ENCODE measurements around the gene DNAAF1.
"Not testable (repeated sequence)": the region's sequence is repeated elsewhere in the genome, so short reads cannot be mapped to it uniquely, and the experiment has no call there.

The DNAAF1 gene

DNA sequence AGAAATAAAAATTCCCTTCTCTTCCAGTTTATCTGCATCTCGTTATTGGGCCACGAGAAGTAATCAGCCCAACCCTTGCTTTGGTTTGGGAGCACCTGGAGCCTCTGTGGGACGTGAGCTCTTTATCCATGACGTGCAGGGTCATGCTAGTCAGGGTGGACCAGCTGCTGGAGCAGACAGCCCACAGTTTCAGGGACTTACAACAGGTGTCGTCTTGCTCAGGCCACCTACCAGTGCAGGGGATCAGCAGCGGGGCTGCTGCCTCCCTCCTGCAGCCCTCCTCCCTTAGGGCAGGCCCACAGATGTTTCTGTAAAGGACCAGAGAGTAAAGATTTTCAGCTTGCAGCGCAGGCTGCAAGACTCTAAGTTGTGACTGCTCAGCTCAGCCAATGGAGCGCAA lies 62.8 kb downstream of the DNAAF1 start:
- no peak for DNase-seq (ENCODE audit: low read depth in 2 of 2)

GRCh38 chr16:84209989-84210388 lies 64.9 kb downstream of the DNAAF1 start:
- no peak for DNase-seq (ENCODE audit: low read depth in 2 of 2)

DNA sequence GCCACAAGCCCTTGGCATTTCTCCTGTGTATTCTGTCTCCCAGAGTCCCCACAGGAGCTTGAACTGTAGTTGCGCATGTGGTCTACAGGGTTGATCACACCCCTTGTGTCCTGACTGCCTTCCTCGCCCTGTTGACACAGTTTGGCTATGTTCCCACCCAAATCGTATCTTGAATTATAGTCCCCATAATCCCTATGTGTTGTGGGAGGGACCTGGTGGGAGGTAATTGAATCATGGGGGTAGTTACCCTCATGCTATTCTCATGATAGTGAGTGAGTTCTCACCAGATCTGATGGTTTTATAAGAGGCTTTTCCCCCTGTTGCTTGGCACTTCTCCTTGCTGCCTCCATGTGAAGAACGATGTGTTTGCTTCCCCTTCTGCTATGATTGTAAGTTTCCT lies 67.0 kb downstream of the DNAAF1 start:
- no peak for DNase-seq (ENCODE audit: low read depth in 2 of 2)

DNA sequence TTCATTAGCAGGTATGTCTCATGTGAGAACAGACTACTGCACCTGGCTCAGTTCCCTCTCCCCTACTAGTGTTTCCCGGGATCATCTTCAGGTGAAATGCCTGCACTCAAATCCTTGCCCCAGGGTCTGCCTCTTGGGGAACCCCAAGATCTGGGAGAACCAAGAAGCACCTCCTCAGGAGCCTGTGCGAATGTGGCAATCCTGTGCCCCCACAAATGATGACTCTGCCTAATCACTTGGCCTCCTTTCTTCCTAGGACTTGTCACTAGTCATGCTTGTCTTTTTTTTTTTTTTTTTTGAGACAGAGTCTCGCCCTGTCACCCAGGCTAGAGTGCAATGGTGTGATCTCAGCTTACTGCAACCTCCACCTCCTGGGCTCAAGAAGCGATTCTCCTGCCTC lies 67.5 kb downstream of the DNAAF1 start:
- no peak for DNase-seq (ENCODE audit: low read depth in 2 of 2)

DNA sequence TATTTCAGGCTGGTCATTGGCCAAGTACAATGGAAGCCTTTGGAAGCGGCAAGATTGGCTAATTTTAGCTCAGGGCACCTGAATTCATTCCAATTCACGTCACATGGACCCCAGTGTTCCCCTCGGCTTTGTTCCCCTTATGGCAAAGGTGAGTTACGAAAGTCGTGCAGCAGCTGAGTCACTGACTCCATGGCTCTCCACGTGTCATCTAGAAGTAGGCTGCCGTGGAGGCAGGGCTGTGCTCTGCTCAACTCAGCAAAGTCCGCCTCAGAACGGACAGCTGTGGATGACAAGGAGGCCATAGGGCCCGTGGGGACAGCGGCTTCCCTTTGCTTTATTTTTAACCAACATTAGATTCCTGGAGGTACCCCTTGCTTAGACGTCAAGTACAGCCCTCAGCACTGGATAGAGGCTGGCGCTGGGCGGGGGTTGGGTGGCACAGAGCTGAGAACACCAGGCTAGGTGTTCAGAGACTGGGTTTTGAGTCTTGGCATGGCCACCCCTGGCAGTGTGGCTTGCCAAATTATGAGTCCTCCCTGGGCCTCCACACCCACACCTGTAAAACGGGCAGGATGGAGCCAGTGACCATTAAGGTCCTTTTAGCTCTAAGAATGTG lies 69.5 kb downstream of the DNAAF1 start:
- DNase-seq (ENCODE audit: low read depth in 2 of 2) = no peak

DNA sequence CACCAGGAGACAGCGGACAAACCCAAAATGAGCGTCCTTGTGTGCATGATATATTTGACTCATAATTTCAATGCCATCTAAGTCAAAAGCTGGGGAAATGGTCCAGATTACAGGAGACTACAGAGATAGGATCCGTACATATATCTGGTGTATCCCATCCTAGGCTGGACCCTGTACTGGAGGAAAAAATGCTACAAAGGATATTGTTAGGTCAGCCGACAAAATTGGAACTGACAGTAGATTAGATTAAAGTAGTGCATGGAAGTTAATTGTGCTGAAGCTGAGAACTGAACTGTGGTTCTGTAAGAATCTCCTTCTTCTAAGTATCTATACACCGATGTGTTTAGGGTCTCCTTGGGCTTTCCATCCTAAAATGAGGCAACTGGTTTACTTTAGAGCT lies 70.4 kb downstream of the DNAAF1 start:
- DNase-seq (ENCODE audit: low read depth in 2 of 2) = no peak

- not testable (repeated sequence) for DNase-seq (ENCODE audit: low read depth in 2 of 2)
Observed at GRCh38 chr16:84216144-84216543, 71.0 kb downstream of the DNAAF1 start.

GRCh38 chr16:84218176-84218823 lies 73.2 kb downstream of the DNAAF1 start:
- DNase-seq (ENCODE audit: low read depth in 2 of 2) = no peak

GRCh38 chr16:84218956-84219355 lies 73.8 kb downstream of the DNAAF1 start:
- DNase-seq (ENCODE audit: low read depth in 2 of 2) = no peak

- no peak for DNase-seq (ENCODE audit: low read depth in 2 of 2)
Observed at GRCh38 chr16:84220851-84221250, 75.7 kb downstream of the DNAAF1 start.

- no peak for DNase-seq (ENCODE audit: low read depth in 2 of 2)
Observed at GRCh38 chr16:84223456-84223855, 78.3 kb downstream of the DNAAF1 start.

DNA sequence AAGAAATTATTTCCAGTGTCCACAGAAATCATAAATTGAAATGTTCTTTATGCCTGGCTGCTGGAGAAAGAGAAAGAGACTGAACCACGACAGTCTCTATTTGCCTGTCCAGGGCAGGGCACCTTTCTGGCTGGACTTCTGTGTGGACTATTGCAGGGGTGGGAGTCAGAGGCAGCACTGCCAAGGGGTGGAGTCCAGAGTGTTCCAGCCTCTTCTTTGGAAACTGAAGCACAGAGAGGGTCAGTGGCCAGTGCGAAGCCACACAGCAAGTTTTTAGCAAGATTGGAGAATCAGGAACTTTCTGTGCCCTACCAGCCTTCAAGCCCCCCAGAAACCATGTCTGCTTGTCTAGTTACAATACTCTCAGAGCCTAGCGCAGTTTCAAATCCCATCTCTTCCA lies 79.4 kb downstream of the DNAAF1 start:
- no peak for DNase-seq (ENCODE audit: low read depth in 2 of 2)

DNA sequence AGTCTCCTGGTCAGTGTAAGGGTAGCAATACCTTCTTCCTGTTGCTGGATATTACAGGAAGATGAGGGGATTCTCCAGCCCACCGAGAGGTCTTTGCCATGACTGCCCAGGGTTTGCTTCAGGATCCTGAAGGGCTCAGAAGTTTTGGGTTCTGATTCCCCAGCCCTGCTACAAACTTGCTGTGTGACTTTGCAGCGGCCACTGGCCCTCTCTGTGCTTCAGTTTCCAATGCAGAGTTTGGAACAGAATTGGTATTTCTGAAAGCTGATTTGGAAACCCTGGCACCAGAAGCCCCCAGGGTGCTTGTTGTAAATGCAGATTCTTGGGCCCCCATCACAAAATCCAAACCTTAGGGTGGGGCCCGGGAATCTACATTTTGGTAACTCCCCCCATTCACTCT lies 80.0 kb downstream of the DNAAF1 start:
- DNase-seq (ENCODE audit: low read depth in 2 of 2) = no peak

DNA sequence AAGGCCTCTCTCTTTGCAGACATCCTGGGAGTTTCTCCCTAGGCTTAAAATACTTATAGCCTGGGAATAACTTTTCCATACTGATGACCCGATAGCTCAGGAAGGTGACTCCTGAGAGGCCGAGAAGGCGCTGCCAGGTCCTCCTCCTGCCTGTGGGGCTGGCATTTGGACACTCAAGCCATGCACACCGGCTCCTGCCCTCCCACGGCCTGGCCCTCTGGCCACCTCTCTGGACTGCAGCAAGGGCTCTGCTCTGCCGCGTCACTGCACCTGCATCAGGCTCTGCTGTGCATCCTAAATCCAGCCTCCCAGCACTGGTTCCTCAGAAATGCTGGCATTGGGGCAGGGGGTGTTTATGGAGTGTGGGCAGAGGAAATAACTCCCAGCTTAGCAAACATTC lies 80.5 kb downstream of the DNAAF1 start:
- no peak for DNase-seq (ENCODE audit: low read depth in 2 of 2)

- DNase-seq (ENCODE audit: low read depth in 2 of 2) = no peak
Observed at GRCh38 chr16:84226026-84226425, 80.9 kb downstream of the DNAAF1 start.

Data from stimulated activated CD4-positive, alpha-beta T cell treated with anti-CD3 and anti-CD28 coated beads, Interleukin-1b, Interleukin-23, amount 100 ng/mL, for 1 hour (primary cell).